Caco-2 (cell line): ENCODE measurements around the gene SYT1. TPM values are rescaled to one million over a fixed set of nuclear protein-coding genes. Genes with fewer than 3 reads are reported as not detected.

Experiments used
- BruUV-seq: library from RNA; stranded (reverse); fragments of 400-500 nt; replicated peaks from 2 replicates; lab custom pipeline; 2021; lab: Mats Ljungman, UMichigan
- CTCF ChIA-PET: fragments of 300-600 bp; sonication (Branson Sonifier 250); formaldehyde crosslinking; loops from one replicate; lab custom pipeline; 2022; ENCODE audit warnings: antibody characterized with exemption; lab: Charles Lee
- POLR2A ChIA-PET: fragments of 300-600 bp; sonication (Branson Sonifier 250); formaldehyde crosslinking; loops from one replicate; lab custom pipeline; 2022; ENCODE audit warnings: antibody characterized with exemption; lab: Charles Lee
- DNase-seq, 2 experiments: peaks; one replicate each; pipeline versions ENCODE4 v3.0.0 to v3.0.0-alpha.2; 2020 to 2022
- H3K27me3 ChIP-seq: replicated peaks from 2 replicates; pipeline ENCODE4 v1.6.0; 2011; ENCODE audit warnings: low read length; ENCODE audit not compliant: control insufficient read depth, insufficient read depth
- H3K36me3 ChIP-seq: 2 replicates; pipeline ENCODE4 v1.5.1; 2011; ENCODE audit warnings: low read length; ENCODE audit not compliant: control insufficient read depth, insufficient read depth
- H3K4me1 ChIP-seq: fragments of 250-450 bp; sonication (Bioruptor Pico); 2 replicates; pipeline ENCODE4 v1.5.1; 2020; ENCODE audit warnings: mild to moderate bottlenecking
- H3K4me3 ChIP-seq: 2 replicates; pipeline ENCODE4 v1.5.1; 2011; ENCODE audit warnings: low read depth, mild to moderate bottlenecking, control low read depth, low read length
- H3K9me3 ChIP-seq: fragments of 250-450 bp; sonication (Bioruptor Pico); 2 replicates; pipeline ENCODE4 v1.5.1; 2020; ENCODE audit warnings: mild to moderate bottlenecking, moderate library complexity
- H3K27ac Mint-ChIP-seq: one replicate; pipeline ENCODE4 v1.8.0; 2022; ENCODE audit warnings: mixed read lengths; ENCODE audit not compliant: unreplicated experiment
- H3K27me3 Mint-ChIP-seq: one replicate; pipeline ENCODE4 v1.8.0; 2022; ENCODE audit warnings: mixed read lengths; ENCODE audit not compliant: insufficient read depth, unreplicated experiment
- H3K36me3 Mint-ChIP-seq: one replicate; pipeline ENCODE4 v1.8.0; 2022; ENCODE audit warnings: mild to moderate bottlenecking, mixed read lengths; ENCODE audit not compliant: insufficient read depth, unreplicated experiment
- H3K4me1 Mint-ChIP-seq: one replicate; pipeline ENCODE4 v1.8.0; 2022; ENCODE audit warnings: low read depth, mixed read lengths; ENCODE audit not compliant: unreplicated experiment
- H3K4me3 Mint-ChIP-seq: one replicate; pipeline ENCODE4 v1.8.0; 2022; ENCODE audit warnings: mild to moderate bottlenecking, moderate library complexity, mixed read lengths; ENCODE audit not compliant: unreplicated experiment
- H3K9me3 Mint-ChIP-seq: one replicate; pipeline ENCODE4 v1.8.0; 2022; ENCODE audit warnings: mixed read lengths; ENCODE audit not compliant: unreplicated experiment
- CTCF ChIP-seq, 2 experiments: fragments of 200-600 bp in 1 of 2; IDR thresholded peaks; 1 replicate in 1 of 2; 2 replicates in 1 of 2; pipeline versions ENCODE4 v1.5.1 to v1.8.0; 2011 to 2022; ENCODE audit warnings: antibody characterized with exemption in 1 of 2, control low read depth in 1 of 2, inconsistent platforms in 1 of 2, low read depth in 1 of 2, low read length in 1 of 2, mild to moderate bottlenecking in 1 of 2, moderate library complexity in 1 of 2; ENCODE audit not compliant: insufficient read depth in 1 of 2, severe bottlenecking in 1 of 2, unreplicated experiment in 1 of 2
- intact Hi-C: fragments of 100-400 bp; cut with micrococcal nuclease; formaldehyde crosslinking; loops from one replicate; pipeline ENCODE4 v1.10.0; 2022; ENCODE audit not compliant: unreplicated experiment
- total RNA-seq: library from RNA; stranded (reverse); gene quantifications from 2 replicates; pipeline ENCODE4 v1.2.3, GENCODE V29; 2022

SYT1 gene
- total RNA-seq, 1 experiment from 2014 or later = 0.39 TPM

GRCh38 chr12:79442396-79442795 is 577.8 kb downstream of the SYT1 start:
- intact Hi-C loops = loop anchor here (1.0 kb wide), 1 partner anchor 12 kb away; no protein-coding TSS in a partner anchor
- no peak for DNase-seq
- H3K27me3 ChIP-seq = no peaks in the 10 kb centered on the region
- Mint-ChIP-seq H3K4me3 (no peak overlapping the region), H3K9me3 (peaks cover under 1% of the 10 kb centered on the region), H3K4me1 (peaks cover 27% of the 10 kb centered on the region), H3K27ac (no peak overlapping the region), H3K36me3 (no peaks in the 10 kb centered on the region), H3K27me3 (no peaks in the 10 kb centered on the region)
- H3K9me3 ChIP-seq = no peaks in the 10 kb centered on the region
- H3K4me1 ChIP-seq = peaks cover 11% of the 10 kb centered on the region
- ChIA-PET POLR2A (no interaction called here), CTCF (no interaction called here)
- H3K36me3 ChIP-seq = no peaks in the 10 kb centered on the region
- no peak for TF ChIP-seq CTCF (IDR thresholded peaks at IDR 0.05; ENCODE audit: insufficient read depth in 1 of 2, low read depth in 1 of 2, low read length in 1 of 2, severe bottlenecking in 1 of 2, unreplicated experiment in 1 of 2)
- BruUV-seq = no TSS peak
- no peak overlapping the region for H3K4me3 ChIP-seq

GRCh38 chr12:79444089-79444488 is 579.5 kb downstream of the SYT1 start:
- ChIA-PET POLR2A (no interaction called here), CTCF (no interaction called here)
- no TSS peak for BruUV-seq
- H3K4me3 Mint-ChIP-seq = no peak overlapping the region
- peaks cover 11% of the 10 kb centered on the region for H3K4me1 ChIP-seq
- no peaks in the 10 kb centered on the region for H3K9me3 ChIP-seq
- no peak overlapping the region for H3K4me3 ChIP-seq
- peaks cover 33% of the 10 kb centered on the region for H3K4me1 Mint-ChIP-seq
- no peak for DNase-seq
- H3K27me3 ChIP-seq = no peaks in the 10 kb centered on the region
- no peaks in the 10 kb centered on the region for H3K9me3 Mint-ChIP-seq
- no peak for TF ChIP-seq CTCF (IDR thresholded peaks at IDR 0.05; ENCODE audit: insufficient read depth in 1 of 2, low read depth in 1 of 2, low read length in 1 of 2, severe bottlenecking in 1 of 2, unreplicated experiment in 1 of 2)
- H3K27me3 Mint-ChIP-seq = no peaks in the 10 kb centered on the region
- no peak overlapping the region for H3K27ac Mint-ChIP-seq
- intact Hi-C loops = no loop called here
- no peaks in the 10 kb centered on the region for H3K36me3 ChIP-seq
- no peaks in the 10 kb centered on the region for H3K36me3 Mint-ChIP-seq

- no peaks in the 10 kb centered on the region for H3K27me3 ChIP-seq
- DNase-seq = no peak
- no peaks in the 10 kb centered on the region for H3K36me3 ChIP-seq
- H3K4me1 ChIP-seq = peaks cover 11% of the 10 kb centered on the region; the same call in 1 of the 2 replicates
- H3K4me3 Mint-ChIP-seq = no peak overlapping the region
- H3K27ac Mint-ChIP-seq = no peak overlapping the region
- intact Hi-C loops = no loop called here
- no peaks in the 10 kb centered on the region for H3K9me3 Mint-ChIP-seq
- no peak overlapping the region for H3K4me3 ChIP-seq
- peaks cover 20% of the 10 kb centered on the region for H3K4me1 Mint-ChIP-seq
- no TSS peak for BruUV-seq
- no peaks in the 10 kb centered on the region for H3K9me3 ChIP-seq
- POLR2A ChIA-PET = no interaction called here
- no peaks in the 10 kb centered on the region for H3K36me3 Mint-ChIP-seq
- no peaks in the 10 kb centered on the region for H3K27me3 Mint-ChIP-seq
- no peak for TF ChIP-seq CTCF (IDR thresholded peaks at IDR 0.05; ENCODE audit: insufficient read depth in 1 of 2, low read depth in 1 of 2, low read length in 1 of 2, severe bottlenecking in 1 of 2, unreplicated experiment in 1 of 2)
- CTCF ChIA-PET = no interaction called here
Observed at GRCh38 chr12:79448816-79449215, 584.2 kb downstream of the SYT1 start.
